NT2/D1 (cell line): ENCODE data around the gene PRDM11.
"Not testable (repeated sequence)": the region's sequence is repeated elsewhere in the genome, so short reads cannot be mapped to it uniquely, and the experiment has no call there.

Experiments used
- DNase-seq: peaks from one replicate; pipeline ENCODE4 v3.0.0-alpha.2; 2011; ENCODE audit warnings: low read depth, low spot score
- H3K27me3 ChIP-seq: 2 replicates; pipeline ENCODE4 v1.6.0; 2011; ENCODE audit warnings: mild to moderate bottlenecking; ENCODE audit not compliant: insufficient read length, insufficient read depth
- H3K36me3 ChIP-seq: 2 replicates; pipeline ENCODE4 v1.6.1; 2011; ENCODE audit warnings: mild to moderate bottlenecking, low read length, mixed read lengths; ENCODE audit not compliant: insufficient read depth, insufficient read length
- H3K4me1 ChIP-seq: 2 replicates; pipeline ENCODE4 v1.5.1; 2011; ENCODE audit not compliant: insufficient read depth, insufficient read length
- H3K4me3 ChIP-seq: 2 replicates; pipeline ENCODE4 v1.5.1; 2011; ENCODE audit warnings: low read depth; ENCODE audit not compliant: insufficient read length
- H3K9ac ChIP-seq: 2 replicates; pipeline ENCODE4 v1.6.0; 2011; ENCODE audit warnings: low read depth; ENCODE audit not compliant: insufficient read length
- H3K9me3 ChIP-seq: 2 replicates; pipeline ENCODE4 v1.5.1; 2011; ENCODE audit warnings: mild to moderate bottlenecking, low read length; ENCODE audit not compliant: insufficient read depth
- SUZ12 ChIP-seq: IDR thresholded peaks from 2 replicates; pipeline ENCODE4 v1.6.1; 2011; ENCODE audit not compliant: insufficient read length, insufficient read depth; ENCODE audit errors: extremely low read depth
- YY1 ChIP-seq: IDR thresholded peaks from 2 replicates; pipeline ENCODE4 v1.6.1; 2011; ENCODE audit not compliant: insufficient read length, insufficient read depth
- ZNF274 ChIP-seq: IDR thresholded peaks from 2 replicates; pipeline ENCODE4 v1.6.1; 2011; ENCODE audit warnings: mild to moderate bottlenecking, low read depth, low read length

Gene PRDM11

DNA sequence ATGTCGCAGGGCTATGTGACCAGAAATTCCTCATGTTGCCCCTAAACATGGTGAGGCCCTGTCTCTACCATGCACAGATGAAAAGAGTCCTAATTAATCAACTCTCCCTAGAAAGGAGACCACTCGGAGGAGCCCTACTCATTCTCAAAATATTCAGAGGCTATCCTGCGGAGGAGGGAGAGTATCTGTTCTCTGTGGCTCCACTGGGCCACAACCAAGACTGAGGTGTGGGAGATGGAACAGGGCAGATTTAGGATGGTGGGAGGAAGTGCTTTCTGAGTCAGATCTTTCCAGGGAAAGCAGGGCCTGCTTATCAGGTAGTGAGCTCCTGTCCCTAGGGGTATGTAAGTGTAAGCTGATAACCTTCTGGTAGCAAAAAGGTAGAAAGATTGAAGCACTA, 37.0 kb upstream of the PRDM11 start:
- Histone ChIP-seq H3K4me1 (peaks cover 5% of the 10 kb centered on the region), H3K9ac (no peak overlapping the region)

DNA sequence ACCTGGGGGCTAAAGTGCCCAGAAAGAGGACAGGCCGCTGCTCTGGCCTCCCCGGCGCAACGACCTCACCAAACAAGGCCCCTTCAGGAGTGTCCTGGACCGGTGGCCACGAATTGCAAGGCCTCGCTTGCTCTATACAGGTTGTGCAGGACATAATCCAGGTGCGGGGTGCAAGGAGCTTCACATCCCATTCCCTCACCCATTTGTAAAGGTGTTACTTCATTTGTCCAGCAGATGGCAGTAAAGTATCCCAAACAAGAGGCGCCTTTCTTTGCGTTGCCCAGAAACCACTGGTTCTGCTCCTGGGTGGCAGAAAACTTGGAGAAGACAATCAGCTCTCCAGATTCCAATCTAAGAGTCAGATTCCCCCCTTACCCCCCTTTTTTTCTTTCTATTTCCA, 35.9 kb upstream of the PRDM11 start:
- Histone ChIP-seq H3K4me3 (no peak overlapping the region), H3K27me3 (peaks cover 12% of the 10 kb centered on the region), H3K9me3 (peaks cover 9% of the 10 kb centered on the region), H3K9ac (no peak overlapping the region), H3K36me3 (no peaks in the 10 kb centered on the region), H3K4me1 (peaks cover 3% of the 10 kb centered on the region)
- TF ChIP-seq YY1 = no peak
- no peak for TF ChIP-seq SUZ12
- no peak for TF ChIP-seq ZNF274
- DNase-seq = peak; percentile 82

More for the DNA sequence above, 37.0 kb upstream of the PRDM11 start:
- H3K9me3 ChIP-seq = no peaks in the 10 kb centered on the region
- H3K36me3 ChIP-seq = no peaks in the 10 kb centered on the region
- DNase-seq = no peak
- H3K27me3 ChIP-seq = peaks cover 14% of the 10 kb centered on the region
- no peak overlapping the region for H3K4me3 ChIP-seq
- TF ChIP-seq YY1 (no peak), SUZ12 (no peak), ZNF274 (no peak)

DNA sequence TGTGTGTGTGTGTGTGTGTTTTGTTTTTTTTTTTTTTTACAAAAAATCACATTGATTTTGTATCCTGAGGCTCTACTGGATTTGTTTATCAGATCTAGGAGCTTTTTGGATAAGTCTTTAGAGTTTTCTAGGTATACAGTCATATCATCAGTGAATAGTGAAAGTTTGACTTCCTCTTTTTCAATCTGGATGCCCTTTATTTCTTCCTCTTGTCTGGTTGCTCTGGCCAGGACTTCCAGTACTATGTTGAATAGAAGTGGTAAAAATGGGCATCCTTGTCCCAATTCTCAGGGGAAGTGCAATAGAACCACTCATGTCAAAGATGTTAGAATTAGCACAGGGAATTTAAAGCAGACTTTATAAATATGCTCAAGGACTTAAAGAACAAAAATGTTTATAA, 32.6 kb upstream of the PRDM11 start:
- Histone ChIP-seq H3K27me3 (no peaks in the 10 kb centered on the region), H3K36me3 (no peaks in the 10 kb centered on the region), H3K9ac (no peak overlapping the region), H3K4me1 (no peaks in the 10 kb centered on the region), H3K9me3 (peaks cover 10% of the 10 kb centered on the region), H3K4me3 (no peak overlapping the region)
- DNase-seq = no peak
- TF ChIP-seq SUZ12 = no peak
- TF ChIP-seq ZNF274 = no peak
- TF ChIP-seq YY1 = no peak

DNA sequence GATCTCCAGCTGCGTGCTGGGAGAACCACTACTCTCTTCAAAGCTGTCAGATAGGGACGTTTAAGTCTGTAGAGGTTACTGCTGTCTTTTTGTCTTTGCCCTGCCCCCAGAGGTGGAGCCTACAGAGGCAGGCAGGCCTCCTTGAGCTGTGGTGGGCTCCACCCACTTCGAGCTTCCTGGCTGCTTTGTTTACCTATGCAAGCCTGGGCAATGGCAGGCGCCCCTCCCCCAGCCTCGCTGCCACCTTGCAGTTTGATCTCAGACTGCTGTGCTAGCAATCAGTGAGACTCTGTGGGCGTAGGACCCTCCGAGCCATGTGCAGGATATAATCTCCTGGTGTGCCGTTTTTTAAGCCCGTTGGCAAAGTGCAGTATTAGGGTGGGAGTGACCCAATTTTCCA, 18.6 kb upstream of the PRDM11 start:
- DNase-seq, H3K36me3 ChIP-seq, H3K4me3 ChIP-seq, H3K4me1 ChIP-seq, H3K27me3 ChIP-seq, H3K9ac ChIP-seq: not testable (repeated sequence)
- peaks cover 27% of the 10 kb centered on the region for H3K9me3 ChIP-seq

DNA sequence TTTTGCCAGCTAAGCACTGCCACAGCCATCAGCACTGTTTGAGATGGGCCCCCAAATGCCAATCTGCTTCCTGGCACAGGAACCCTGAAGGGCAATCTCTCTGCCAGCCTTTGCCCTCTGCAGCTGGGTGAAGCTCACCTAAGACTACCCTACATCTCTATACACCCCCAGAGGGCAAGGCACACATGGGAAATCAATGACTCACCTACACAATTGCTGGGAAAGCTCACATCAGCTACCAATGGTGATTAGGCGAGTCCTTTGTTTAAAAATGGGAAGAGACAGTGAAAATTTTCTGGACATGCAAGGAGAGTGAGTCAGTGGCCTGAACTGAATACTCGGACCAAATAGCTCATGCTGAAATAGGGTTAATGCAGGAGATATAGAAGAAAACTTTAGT, 12.6 kb upstream of the PRDM11 start:
- Histone ChIP-seq H3K9me3 (peaks cover 22% of the 10 kb centered on the region), H3K4me3 (no peak overlapping the region), H3K9ac (no peak overlapping the region), H3K27me3 (peaks cover 3% of the 10 kb centered on the region), H3K4me1 (peaks cover 3% of the 10 kb centered on the region), H3K36me3 (no peaks in the 10 kb centered on the region)
- no peak for DNase-seq
- TF ChIP-seq SUZ12 = no peak
- TF ChIP-seq ZNF274 = no peak
- no peak for TF ChIP-seq YY1

DNA sequence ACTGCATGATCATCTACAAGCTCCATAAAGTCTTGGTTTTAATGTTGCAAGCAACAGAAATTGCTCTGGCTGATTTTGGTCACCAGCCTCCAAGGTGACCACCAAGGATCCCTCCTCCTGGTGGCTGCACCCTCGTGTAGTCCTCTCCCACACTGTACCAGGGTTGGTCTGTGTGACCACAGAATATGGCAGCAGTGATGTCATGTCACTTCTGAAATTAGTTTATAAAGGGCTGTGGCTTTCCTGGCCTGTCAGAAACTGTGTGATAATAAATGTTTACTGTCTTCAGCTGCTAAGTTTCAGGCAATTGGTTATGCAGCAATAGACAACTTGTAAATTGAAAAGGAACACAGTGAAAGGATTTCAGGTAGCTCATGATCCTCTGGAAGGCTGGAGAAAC, 5.3 kb upstream of the PRDM11 start:
- no peak overlapping the region for H3K4me3 ChIP-seq
- H3K36me3 ChIP-seq = no peaks in the 10 kb centered on the region
- H3K4me1 ChIP-seq = peaks cover 11% of the 10 kb centered on the region
- no peak for TF ChIP-seq YY1
- no peak for TF ChIP-seq ZNF274
- no peak for TF ChIP-seq SUZ12
- H3K27me3 ChIP-seq = peaks cover 40% of the 10 kb centered on the region
- DNase-seq = no peak
- H3K9ac ChIP-seq = no peak overlapping the region
- H3K9me3 ChIP-seq = no peaks in the 10 kb centered on the region

DNA sequence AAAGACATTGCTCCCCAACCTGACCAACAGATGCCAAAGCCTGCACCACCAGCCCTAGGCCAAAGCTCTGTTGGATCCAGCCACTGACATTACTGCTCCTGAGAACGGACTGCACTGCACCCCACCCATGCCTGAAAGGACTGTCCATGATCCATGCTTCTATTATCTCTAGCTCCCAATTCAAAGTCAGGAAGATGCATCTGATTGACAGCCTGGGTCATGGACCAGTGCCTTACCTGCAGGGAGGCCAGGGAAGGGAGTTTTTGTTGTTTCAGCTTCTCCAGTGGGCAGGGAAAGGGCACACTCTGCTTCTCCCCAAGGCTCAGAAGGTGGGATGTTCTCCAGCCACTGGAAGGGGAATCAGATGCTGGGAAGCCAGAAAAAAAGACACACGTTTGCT, 4.8 kb upstream of the PRDM11 start:
- H3K9me3 ChIP-seq = no peaks in the 10 kb centered on the region
- H3K27me3 ChIP-seq = peaks cover 40% of the 10 kb centered on the region
- H3K4me1 ChIP-seq = peaks cover 11% of the 10 kb centered on the region
- no peak for DNase-seq
- no peak overlapping the region for H3K4me3 ChIP-seq
- no peaks in the 10 kb centered on the region for H3K36me3 ChIP-seq
- no peak overlapping the region for H3K9ac ChIP-seq
- TF ChIP-seq ZNF274 = no peak
- TF ChIP-seq YY1 = no peak
- no peak for TF ChIP-seq SUZ12

DNA sequence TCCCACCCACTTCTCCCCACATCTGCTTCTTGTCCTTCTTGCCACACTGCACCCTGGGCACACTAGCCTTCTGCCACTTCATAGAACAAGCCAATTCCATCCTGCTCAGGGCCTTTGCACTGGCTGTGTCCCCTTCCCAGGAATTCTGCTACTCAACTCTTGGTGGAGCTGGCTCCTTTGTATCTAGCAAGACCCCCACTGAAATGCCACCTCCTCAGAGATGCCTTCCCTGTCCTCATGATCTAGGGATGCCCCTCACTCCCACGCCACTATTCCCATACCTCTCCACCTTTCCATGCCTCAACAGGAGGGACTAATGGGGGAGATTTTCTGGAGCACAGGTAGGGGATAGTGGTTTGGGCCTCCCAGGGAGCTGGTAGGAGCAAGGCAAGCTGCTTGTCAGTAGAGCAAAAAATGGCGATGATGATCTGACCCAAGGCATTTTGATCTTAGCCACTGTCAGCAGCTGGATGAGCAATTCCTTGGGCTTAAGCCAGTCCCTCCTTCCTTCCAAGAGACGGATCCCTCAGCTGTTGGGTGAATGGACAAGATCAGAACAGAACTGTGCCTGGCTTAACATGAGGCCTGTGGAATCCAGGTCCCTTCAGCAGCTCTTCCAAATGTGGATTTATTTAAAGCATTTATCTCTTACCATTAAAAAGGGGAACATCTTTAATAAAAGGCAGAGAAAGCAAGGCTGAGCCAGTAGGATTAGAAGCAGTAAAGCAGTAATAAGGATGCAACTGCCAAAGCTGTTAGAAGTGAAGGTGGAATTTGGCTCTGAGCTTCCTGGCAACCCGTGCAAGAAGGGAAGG, 4.0 kb upstream of the PRDM11 start:
- Histone ChIP-seq H3K27me3 (peaks cover 40% of the 10 kb centered on the region), H3K4me1 (peaks cover 11% of the 10 kb centered on the region), H3K9ac (no peak overlapping the region), H3K4me3 (no peak overlapping the region), H3K36me3 (no peaks in the 10 kb centered on the region), H3K9me3 (no peaks in the 10 kb centered on the region)
- DNase-seq = no peak
- no peak for TF ChIP-seq ZNF274
- no peak for TF ChIP-seq SUZ12
- TF ChIP-seq YY1 = no peak
